Measurements from ENCODE around the gene FAM111B. TPM values are rescaled to one million over a fixed set of nuclear protein-coding genes. Genes with fewer than 3 reads are reported as not detected.

Gene FAM111B
- total and polyA plus RNA-seq, 8 donors, result 11.4 to 21.7 (median 14.2) TPM

- H3K9me3 ChIP-seq, result no peaks in the 10 kb centered on the region
- intact Hi-C loops (cut with DNase I), result no loop called here
- no peaks in the 10 kb centered on the region for H3K4me1 ChIP-seq
- H3K27ac ChIP-seq, result no peak overlapping the region
- no peaks in the 10 kb centered on the region for H3K36me3 ChIP-seq
- DNase-seq, result no peak
- no peak for ATAC-seq
- TF ChIP-seq, protein P1, sequence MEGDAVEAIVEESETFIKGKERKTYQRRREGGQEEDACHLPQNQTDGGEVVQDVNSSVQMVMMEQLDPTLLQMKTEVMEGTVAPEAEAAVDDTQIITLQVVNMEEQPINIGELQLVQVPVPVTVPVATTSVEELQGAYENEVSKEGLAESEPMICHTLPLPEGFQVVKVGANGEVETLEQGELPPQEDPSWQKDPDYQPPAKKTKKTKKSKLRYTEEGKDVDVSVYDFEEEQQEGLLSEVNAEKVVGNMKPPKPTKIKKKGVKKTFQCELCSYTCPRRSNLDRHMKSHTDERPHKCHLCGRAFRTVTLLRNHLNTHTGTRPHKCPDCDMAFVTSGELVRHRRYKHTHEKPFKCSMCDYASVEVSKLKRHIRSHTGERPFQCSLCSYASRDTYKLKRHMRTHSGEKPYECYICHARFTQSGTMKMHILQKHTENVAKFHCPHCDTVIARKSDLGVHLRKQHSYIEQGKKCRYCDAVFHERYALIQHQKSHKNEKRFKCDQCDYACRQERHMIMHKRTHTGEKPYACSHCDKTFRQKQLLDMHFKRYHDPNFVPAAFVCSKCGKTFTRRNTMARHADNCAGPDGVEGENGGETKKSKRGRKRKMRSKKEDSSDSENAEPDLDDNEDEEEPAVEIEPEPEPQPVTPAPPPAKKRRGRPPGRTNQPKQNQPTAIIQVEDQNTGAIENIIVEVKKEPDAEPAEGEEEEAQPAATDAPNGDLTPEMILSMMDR (IDR thresholded peaks at IDR 0.05), result no peak
- H3K27me3 ChIP-seq, result no peaks in the 10 kb centered on the region
- H3K4me3 ChIP-seq, result no peak overlapping the region
Measured at GRCh38 chr11:59164028-59164427, 57.0 kb downstream of the FAM111B start.

DNA sequence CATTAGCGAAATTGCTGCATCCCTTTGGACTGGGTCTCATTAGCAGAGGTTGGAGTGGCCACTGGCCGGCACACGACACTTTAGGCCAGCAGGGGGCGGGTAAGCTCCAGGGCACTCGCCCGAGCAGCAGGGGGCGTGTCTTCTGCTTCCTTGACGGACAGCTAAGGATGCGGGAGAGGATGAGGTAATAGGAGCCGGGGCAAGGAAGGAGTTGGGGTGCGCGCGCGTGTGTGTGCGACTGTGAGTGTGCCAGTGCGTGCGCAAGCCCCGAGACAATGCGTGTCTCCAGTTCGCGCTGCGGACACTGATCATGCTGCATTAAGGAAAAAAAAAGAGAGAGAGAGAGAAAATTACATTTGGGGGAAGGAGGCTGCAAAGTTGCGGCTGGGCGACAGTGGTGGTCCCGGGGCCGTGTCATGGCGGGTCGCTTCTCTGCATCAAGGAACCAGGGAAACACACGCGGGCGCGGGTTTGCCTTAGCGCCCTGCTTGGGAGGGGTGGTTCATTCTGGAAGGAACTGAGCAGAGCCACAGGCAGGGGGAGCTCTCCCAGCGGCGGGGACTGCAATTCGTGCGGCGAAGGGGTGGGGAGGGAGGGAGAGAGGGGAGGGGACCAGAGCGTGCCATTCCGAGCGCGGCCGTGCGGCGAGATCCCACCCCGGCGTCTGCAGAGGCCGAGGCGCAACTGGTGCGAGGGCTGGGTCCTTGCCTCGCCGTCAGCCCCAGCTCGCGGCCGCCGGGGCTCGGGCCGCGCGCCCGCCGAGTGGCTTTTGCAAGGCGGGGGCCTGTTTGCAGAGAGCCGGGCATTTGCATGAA lies 64.7 kb downstream of the FAM111B start, which contains the start of gene DTX4:
Gene DTX4 (plus strand): TSS at position 625 of the 815 bp plus-strand sequence. CDS start 464 bp downstream, outside the sequence.
- Histone ChIP-seq H3K4me3 (peak within 1 kb of the TSS; percentile 59 to 64), H3K27ac (peak within 1 kb of the TSS; percentile 75 to 81), H3K9me3 (no peaks in the 10 kb centered on the region), H3K4me1 (peaks cover 0 to 29% of the 10 kb centered on the region in 2 donors), H3K36me3 (no peaks in the 10 kb centered on the region), H3K27me3 (peaks cover 0 to 18% of the 10 kb centered on the region in 2 donors)
- ATAC-seq (peak; percentile 87), DNase-seq (peak; percentile 89 to 97 (median 96))
- TF ChIP-seq, protein P1 (IDR thresholded peaks at IDR 0.05), result peak; percentile 76 to 92
- intact Hi-C loops (cut with DNase I), result loop anchor here in 1 of 2 donors (2.0 to 5.0 kb wide), 2 partner anchors 36 to 113 kb away; no protein-coding TSS in a partner anchor

DNA sequence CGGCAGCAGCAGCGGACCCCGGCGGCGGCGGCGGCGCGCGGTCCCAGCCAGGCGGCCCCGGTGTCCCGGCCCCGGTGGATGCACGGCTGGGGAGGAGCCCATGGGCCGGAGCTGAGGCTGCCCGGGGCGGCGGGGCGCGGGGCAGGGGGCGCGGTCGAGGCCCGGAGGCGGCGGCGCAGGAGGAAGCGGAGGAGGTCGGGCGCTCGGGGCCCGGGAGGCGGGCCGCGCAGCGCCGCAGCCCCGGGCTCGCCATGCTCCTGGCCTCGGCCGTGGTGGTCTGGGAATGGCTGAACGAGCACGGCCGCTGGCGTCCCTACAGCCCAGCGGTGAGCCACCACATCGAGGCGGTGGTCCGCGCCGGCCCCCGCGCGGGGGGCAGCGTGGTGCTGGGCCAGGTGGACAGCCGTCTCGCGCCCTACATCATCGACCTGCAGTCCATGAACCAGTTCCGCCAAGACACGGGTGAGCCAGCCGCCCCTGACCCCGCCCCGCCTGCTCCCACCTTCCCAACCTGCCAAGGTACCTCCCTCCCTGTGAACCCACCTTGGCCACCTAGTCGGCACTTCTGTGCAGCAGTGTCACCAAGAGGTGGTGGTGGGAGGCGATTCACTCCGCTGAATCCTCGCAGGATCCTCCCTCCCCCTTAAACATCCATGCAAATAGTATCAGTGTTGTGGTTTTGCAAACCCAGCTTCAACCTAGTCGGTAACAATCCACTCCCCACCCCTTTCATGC lies 65.5 kb downstream of the FAM111B start:
- DNase-seq (peak in 1 of 4 donors; percentile 87), ATAC-seq (peak; percentile 2)
- intact Hi-C loops (cut with DNase I), result loop anchor here in 1 of 2 donors (5.0 kb wide), 1 partner anchor 35 kb away; no protein-coding TSS in a partner anchor
- no peaks in the 10 kb centered on the region for H3K36me3 ChIP-seq
- peak overlapping the region; percentile 59 to 64 for H3K4me3 ChIP-seq
- peaks cover 0 to 18% of the 10 kb centered on the region in 2 donors for H3K27me3 ChIP-seq
- H3K9me3 ChIP-seq, result no peaks in the 10 kb centered on the region
- H3K27ac ChIP-seq, result peak overlapping the region; percentile 75 to 81
- TF ChIP-seq, protein P1 (IDR thresholded peaks at IDR 0.05), result no peak
- H3K4me1 ChIP-seq, result peaks cover 0 to 29% of the 10 kb centered on the region in 2 donors

GRCh38 chr11:59173080-59173963 lies 66.3 kb downstream of the FAM111B start:
- Histone ChIP-seq H3K27me3 (peaks cover 0 to 18% of the 10 kb centered on the region in 2 donors), H3K9me3 (no peaks in the 10 kb centered on the region), H3K4me3 (peak overlapping the region; percentile 59 to 64), H3K27ac (peak overlapping the region; percentile 75 to 81), H3K4me1 (peaks cover 0 to 29% of the 10 kb centered on the region in 2 donors), H3K36me3 (no peaks in the 10 kb centered on the region)
- ATAC-seq (peak; percentile 20), DNase-seq (peak in 2 of 4 donors; percentile 60 to 87)
- intact Hi-C loops (cut with DNase I), result loop anchor here in 1 of 2 donors (5.0 kb wide), 1 partner anchor 34 kb away; no protein-coding TSS in a partner anchor
- TF ChIP-seq, protein P1 (IDR thresholded peaks at IDR 0.05), result no peak

All from left lung (tissue), 10 donors.